Lung (tissue), 12 donors: ENCODE measurements around the gene BRINP1. TPM values are rescaled to one million over a fixed set of nuclear protein-coding genes. Genes with fewer than 3 reads are reported as not detected.

Source experiments
- ATAC-seq: fragments of 200-7000 bp; cut with Tn5 transposase; one replicate; pipeline ENCODE4 v1.9.1; 2020; ENCODE audit warnings: moderate number of reproducible peaks; ENCODE audit not compliant: insufficient read depth, low FRiP score
- DNase-seq, 3 donors: peaks; one replicate each; pipeline ENCODE4 v3.0.0-alpha.2; 2013 to 2017
- H3K27ac ChIP-seq, 2 donors: one replicate each; pipeline ENCODE4 v1.5.1; 2013; ENCODE audit warnings: mild to moderate bottlenecking in 2 of 2, moderate library complexity in 2 of 2, control low read depth in 1 of 2, inconsistent platforms in 1 of 2, low read depth in 1 of 2, low read length in 1 of 2
- H3K27me3 ChIP-seq, 3 donors: one replicate each; pipeline ENCODE4 v1.5.1; 2013; ENCODE audit warnings: low read length in 2 of 3; ENCODE audit not compliant: control insufficient read depth in 3 of 3, insufficient read depth in 3 of 3
- H3K36me3 ChIP-seq, 4 donors: one replicate each; pipeline ENCODE4 v1.5.1; 2013; ENCODE audit warnings: low read length in 4 of 4, mild to moderate bottlenecking in 1 of 4, moderate library complexity in 1 of 4; ENCODE audit not compliant: control insufficient read depth in 4 of 4, insufficient read depth in 4 of 4
- H3K4me1 ChIP-seq, 5 donors: one replicate each; pipeline ENCODE4 v1.5.1; 2013; ENCODE audit warnings: low read length in 5 of 5, mild to moderate bottlenecking in 2 of 5, moderate library complexity in 1 of 5; ENCODE audit not compliant: control insufficient read depth in 5 of 5, insufficient read depth in 5 of 5
- H3K4me3 ChIP-seq: one replicate; pipeline ENCODE4 v1.5.1; 2013; ENCODE audit warnings: mild to moderate bottlenecking, control low read depth, moderate library complexity
- H3K9ac ChIP-seq, 2 donors: one replicate each; pipeline ENCODE4 v1.5.1; 2013; ENCODE audit warnings: low read length in 2 of 2, control low read depth in 1 of 2; ENCODE audit not compliant: insufficient read depth in 1 of 2
- H3K9me3 ChIP-seq, 4 donors: one replicate each; pipeline ENCODE4 v1.5.1; 2013; ENCODE audit warnings: low read length in 3 of 4, mild to moderate bottlenecking in 1 of 4, moderate library complexity in 1 of 4; ENCODE audit not compliant: control insufficient read depth in 4 of 4, insufficient read depth in 3 of 4
- CTCF ChIP-seq: IDR thresholded peaks from 2 replicates; pipeline ENCODE4 v1.5.1; 2012; ENCODE audit warnings: mild to moderate bottlenecking; ENCODE audit errors: control extremely low read depth, extremely low read depth
- WGBS, 2 donors: extraction: QIAGEN DNeasy Blood & Tissue Kit; methylation state at CpG; one replicate each; pipeline ENCODE4 v1.1.7; 2013; 5-methylcytosine and 5-hydroxymethylcytosine counted together
- polyA plus RNA-seq, 2 donors: library from polyadenylated mRNA; stranded (reverse); fragments of 200-250 nt; gene quantifications; one replicate each; pipeline ENCODE4 v1.2.1, GENCODE V29; 2013
- total RNA-seq, 2 donors: library from RNA; depleted of rRNA in 1 of 2; stranded (reverse); fragments of >200 nt in 1 of 2; gene quantifications; one replicate each; pipeline ENCODE4 v1.2.1, GENCODE V29; 2014 to 2021
- donor health status: control.
- donor health status: control.
- donor health status: Bipolar disorder and iron deficiency.
- donor health status: healthy.
- donor health status: DM: yes; HTN: yes; CAD: no.

BRINP1 gene
- total and polyA plus RNA-seq, 4 donors: 0.14 to 1.4 (median 0.42) TPM

GRCh38 chr9:119391878-119392277, 22.6 kb upstream of the BRINP1 start:
- no peak for ATAC-seq
- no peak for TF ChIP-seq CTCF
- no peaks in the 10 kb centered on the region for H3K9me3 ChIP-seq
- no peaks in the 10 kb centered on the region for H3K27me3 ChIP-seq
- H3K4me1 ChIP-seq: no peaks in the 10 kb centered on the region
- no peak for DNase-seq
- no peak overlapping the region for H3K9ac ChIP-seq
- no peak overlapping the region for H3K27ac ChIP-seq
- no peaks in the 10 kb centered on the region for H3K36me3 ChIP-seq
- H3K4me3 ChIP-seq: no peak overlapping the region

GRCh38 chr9:119375892-119376291, 6.7 kb upstream of the BRINP1 start:
- H3K4me3 ChIP-seq: no peak overlapping the region
- no peaks in the 10 kb centered on the region for H3K9me3 ChIP-seq
- DNase-seq (peak in 1 of 3 donors; percentile 3), ATAC-seq (no peak)
- no peaks in the 10 kb centered on the region for H3K27me3 ChIP-seq
- no peak overlapping the region for H3K27ac ChIP-seq
- no peak for TF ChIP-seq CTCF
- H3K4me1 ChIP-seq: no peaks in the 10 kb centered on the region
- WGBS, 2 donors: 33 to 34% methylated on average over 3 of the region's 3 CpGs
- no peaks in the 10 kb centered on the region for H3K36me3 ChIP-seq
- H3K9ac ChIP-seq: no peak overlapping the region

- DNase-seq: no peak
- no peak for ATAC-seq
- H3K27me3 ChIP-seq: peaks cover 0 to 25% (median 10%) of the 10 kb centered on the region in 3 donors
- no peak overlapping the region for H3K9ac ChIP-seq
- 92 to 93% methylated on average over 2 of the region's 2 CpGs for WGBS, 2 donors
- H3K4me3 ChIP-seq: no peak overlapping the region
- peaks cover 0 to 11% (median 0%) of the 10 kb centered on the region in 5 donors for H3K4me1 ChIP-seq
- H3K36me3 ChIP-seq: no peaks in the 10 kb centered on the region
- TF ChIP-seq CTCF: no peak
- peaks cover 0 to 15% (median 0%) of the 10 kb centered on the region in 4 donors for H3K9me3 ChIP-seq
- H3K27ac ChIP-seq: no peak overlapping the region
These were observed 3.7 kb upstream of the BRINP1 start for GRCh38 chr9:119372951-119373350.

GRCh38 chr9:119370816-119371215, 1.6 kb upstream of the BRINP1 start:
- H3K9ac ChIP-seq: no peak overlapping the region
- TF ChIP-seq CTCF: no peak
- peaks cover 0 to 11% (median 0%) of the 10 kb centered on the region in 5 donors for H3K4me1 ChIP-seq
- ATAC-seq (no peak), DNase-seq (peak; percentile 33 to 65 (median 53))
- no peaks in the 10 kb centered on the region for H3K36me3 ChIP-seq
- H3K27ac ChIP-seq: no peak overlapping the region
- H3K27me3 ChIP-seq: peaks cover 0 to 38% (median 14%) of the 10 kb centered on the region in 3 donors
- H3K9me3 ChIP-seq: peaks cover 0 to 18% (median 0%) of the 10 kb centered on the region in 4 donors
- no peak overlapping the region for H3K4me3 ChIP-seq
- WGBS, 2 donors: 5 to 7% methylated on average over 8 of the region's 8 CpGs
